NCI-H128 (cell line): ENCODE results near the gene ABCC1.
"Not testable (repeated sequence)": the region's sequence is repeated elsewhere in the genome, so short reads cannot be mapped to it uniquely, and the experiment has no call there.

Experiments used
- DNase-seq: peaks from one replicate; lab custom pipeline; 2025; ENCODE audit not compliant: unreplicated experiment; lab: John Stamatoyannopoulos, UW

The ABCC1 gene

DNA sequence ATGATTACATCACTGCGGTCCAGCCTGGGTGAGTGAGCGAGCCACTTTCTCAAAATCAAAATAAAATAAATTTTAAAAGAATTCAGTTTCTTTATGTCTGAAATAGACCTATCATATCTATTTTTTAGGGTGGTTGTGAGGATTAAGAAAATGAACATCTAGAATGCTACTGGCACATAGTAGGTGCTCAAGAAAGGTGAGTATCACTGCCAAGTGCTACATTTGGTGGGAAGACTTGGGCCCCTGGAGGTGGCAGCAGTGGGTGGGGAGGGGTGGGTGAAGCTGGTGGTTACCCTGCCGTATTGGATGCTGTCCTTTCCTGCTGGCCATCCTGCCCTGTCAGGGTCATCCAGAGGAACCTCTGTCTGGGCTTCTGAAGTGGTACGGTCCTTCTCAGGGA, 223.6 kb downstream of the ABCC1 start:
- no peak for DNase-seq

DNA sequence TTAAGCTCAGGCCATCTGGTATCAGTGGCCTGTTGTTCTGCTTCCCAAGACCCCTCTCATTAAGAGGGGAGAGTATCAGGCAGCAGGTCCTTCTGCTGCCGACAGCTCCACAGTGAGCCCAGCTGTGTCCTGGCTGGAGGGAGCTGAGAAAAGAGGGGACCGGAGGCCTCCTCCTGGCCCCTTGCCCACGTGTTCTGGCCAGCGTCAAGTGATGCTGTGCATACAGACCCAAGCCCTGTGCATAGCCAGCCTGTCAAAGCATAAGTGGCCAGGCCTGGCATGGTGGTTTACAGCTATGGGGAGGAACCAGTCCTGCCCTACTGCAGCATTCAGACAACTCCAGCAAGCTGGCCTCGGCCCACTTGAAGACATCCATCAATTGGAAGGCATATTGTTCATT, 225.9 kb downstream of the ABCC1 start:
- no peak for DNase-seq

DNA sequence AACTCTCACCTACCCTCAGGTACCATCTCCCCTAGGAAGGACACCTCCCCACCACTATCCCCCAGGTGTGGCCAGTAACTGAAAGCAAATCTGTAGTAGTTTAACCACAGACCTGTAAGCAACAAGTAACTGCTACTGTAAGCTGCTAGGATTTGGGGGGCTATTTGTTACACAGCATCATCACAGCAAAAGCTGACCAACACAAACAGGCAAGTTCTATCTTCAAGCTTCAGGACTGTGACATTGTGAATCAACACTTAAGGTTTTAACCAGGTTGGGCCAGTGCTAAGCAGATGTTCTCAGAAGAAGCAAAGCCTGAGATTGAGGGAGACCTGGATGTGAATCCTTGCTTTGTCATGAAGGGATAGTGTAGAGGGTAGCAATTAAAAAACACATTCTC, 226.9 kb downstream of the ABCC1 start:
- DNase-seq, result no peak

DNA sequence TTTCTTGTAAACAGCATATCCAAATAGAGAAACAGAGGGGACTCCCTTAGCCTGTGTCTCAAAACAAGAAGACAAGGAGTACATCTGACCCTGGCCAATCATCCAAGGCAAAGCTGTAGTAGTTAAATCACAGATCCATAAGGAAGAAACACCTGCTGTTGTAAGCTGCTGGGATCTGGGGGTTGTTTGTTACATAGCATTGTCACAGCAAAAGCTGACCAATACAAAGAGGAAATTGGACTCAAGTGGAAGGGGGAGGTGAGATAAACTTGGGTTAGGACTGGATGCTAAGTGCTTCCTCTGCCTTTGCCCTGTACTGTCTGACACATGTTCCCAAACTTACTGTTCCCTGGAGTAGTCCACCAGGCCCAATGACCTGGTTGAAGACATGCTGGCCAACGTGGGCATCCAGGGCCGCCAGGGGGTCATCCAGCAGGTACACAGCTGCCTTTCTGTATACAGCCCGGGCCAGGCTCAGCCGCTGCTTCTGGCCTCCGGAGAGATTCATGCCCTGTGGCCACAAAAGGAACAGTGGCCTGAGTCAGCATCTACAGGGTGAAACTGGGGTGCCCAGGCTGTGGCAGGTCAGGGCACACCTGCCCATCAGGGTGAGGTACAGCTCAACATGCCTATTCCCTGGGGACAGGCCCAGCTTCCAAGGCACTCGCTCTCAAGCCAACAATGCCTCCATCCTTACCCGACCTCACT, 229.2 kb downstream of the ABCC1 start:
- no peak for DNase-seq

DNA sequence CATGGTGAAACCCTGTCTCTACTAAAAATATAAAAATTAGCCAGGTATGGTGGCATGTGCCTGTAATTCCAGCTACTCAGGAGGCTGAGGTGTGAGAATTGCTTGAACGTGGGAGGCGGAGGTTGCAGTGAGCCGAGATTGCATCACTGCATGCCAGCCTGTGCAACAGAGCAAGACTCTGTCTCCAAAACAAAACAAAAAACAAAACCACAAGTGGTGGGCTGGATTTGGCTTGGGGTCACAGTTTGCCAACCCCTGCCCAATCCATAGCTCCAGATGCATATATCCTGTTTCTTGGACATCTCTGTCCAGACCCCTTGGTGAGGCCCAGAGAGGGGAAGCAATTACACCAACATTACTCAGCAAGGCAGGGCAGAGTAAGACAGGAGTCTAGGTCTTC, 232.3 kb downstream of the ABCC1 start:
- DNase-seq, result not testable (repeated sequence)

DNA sequence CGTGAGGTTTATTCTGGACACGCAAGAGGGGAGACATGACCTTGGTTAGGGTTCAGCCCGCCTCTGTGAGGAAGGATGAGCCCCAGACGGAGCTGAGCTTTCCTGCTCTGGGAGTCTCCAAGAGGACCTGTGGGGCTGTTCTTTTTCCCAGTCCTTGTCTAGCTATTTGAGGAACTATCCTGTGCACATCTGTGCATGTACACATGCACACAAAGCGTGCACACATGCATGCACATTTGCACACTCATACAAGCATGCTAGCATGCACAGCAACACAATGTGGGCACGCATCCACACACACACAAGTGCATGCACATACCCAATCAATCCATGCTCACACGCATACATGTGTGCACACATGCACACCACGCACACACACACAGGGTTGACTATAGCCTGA, 233.5 kb downstream of the ABCC1 start:
- DNase-seq, result no peak

DNA sequence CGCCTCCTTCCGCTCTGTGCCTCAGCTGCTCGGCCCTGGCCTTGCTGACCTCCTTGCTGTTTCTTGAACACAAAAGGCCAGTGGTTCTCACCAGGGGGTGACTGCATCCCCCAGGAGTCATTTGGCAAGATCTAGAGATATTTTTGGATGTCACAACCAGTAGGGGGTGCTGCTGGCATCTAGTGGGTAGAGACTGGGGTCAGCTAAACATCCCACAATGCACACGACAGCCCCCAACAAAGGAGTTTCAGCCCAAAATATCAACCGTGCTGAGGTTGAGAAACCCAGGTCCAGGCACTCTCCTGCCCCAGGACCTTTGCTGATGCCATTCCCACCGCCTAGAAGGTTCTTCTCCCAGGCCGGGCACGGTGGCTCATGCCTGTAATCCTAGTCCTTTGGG, 234.1 kb downstream of the ABCC1 start:
- no peak for DNase-seq

DNA sequence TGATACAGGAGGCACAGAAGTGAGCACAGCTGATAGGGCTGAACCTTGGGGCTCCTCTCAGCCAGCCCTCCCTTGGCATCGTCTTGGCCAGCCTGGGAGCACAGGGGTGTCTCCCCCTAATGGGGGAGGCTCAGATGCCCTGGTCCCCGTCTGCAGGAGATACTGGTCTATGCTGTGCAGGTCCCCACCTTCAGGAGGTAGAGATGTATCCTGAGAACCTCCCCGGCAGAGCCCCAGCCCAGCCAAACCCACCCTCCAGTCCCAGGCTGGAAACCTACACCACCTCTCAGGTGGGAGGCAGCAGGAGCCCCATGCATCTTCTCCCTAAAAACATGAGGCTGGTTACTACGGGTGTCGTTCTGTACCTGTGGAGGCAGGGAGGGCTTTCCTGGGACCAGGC, 235.2 kb downstream of the ABCC1 start:
- DNase-seq, result no peak

DNA sequence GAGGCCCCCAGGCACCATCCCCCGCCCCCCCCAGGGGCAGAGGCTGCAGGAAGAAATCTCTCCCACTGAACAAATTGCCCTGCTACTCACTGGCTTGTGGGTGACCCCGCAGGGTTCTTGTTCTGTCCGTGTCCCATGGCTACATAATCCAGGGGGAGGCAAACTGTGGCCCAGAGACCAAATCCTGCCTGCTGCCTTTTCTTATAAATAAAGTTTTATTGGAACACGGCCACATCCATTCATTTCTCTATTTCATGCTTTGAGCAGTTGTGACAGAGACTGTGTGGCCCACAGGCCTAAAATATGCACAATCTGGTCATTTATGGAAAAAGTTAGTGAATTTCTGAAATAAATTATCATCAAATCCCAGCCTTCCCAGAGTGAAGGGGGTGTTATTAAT, 235.7 kb downstream of the ABCC1 start:
- DNase-seq, result no peak

DNA sequence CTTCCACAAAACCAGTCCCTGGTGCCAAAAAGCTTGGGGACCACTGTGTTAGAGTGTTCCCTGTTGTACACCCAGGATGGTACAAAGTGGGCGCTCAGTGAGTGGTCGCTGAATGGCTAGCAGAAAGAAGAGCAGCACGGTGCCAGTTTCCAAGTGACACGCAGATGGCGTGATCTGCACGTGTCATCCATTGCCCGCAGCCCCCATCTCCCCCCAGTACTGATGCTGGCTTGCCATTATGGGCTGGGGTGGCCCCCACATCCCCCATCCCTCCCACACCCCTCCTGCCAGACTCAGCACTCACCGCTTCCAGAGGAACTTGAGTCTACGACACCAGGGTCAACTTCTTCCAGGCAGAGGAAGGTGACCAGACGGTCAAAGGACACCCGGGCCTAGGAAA, 237.4 kb downstream of the ABCC1 start:
- DNase-seq, result no peak

DNA sequence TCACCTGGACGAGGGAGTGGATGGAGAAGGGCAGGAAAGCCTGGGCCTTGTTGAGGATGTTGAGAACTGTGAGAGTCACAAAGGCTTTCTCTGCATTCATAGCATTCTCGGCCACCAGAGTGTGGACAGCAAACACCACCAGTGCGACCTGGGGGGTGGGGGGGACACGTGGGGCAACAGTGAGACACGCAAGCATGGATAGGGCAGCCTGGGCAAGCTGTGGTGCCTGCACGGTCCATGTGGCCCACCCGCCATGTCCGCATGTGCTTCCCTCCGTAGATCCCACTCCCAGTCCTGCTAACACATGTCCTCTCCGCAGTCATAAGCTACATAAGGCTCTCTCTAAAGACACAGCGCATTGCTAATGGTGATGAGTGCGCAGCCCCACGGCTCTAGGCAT, 239.4 kb downstream of the ABCC1 start:
- DNase-seq, result no peak

DNA sequence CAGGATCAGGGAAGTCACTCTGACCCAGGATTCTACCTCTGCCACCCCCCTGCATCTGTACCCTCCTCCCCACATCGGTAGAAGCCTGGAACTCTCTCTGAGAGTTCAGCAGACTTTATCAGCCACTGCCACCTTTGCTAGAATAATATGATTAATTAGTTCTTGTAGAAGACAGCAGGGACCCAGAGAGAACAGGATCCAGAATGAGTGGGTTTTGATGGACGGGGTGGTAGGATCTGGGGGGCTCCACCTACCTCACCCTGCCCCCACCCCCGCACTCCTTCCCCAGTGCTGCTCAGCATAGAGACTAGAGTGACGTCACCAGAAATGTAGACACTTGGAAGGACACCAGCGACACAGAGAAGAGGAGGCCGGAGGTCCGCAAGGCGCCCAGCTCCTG, 240.4 kb downstream of the ABCC1 start:
- DNase-seq, result no peak

DNA sequence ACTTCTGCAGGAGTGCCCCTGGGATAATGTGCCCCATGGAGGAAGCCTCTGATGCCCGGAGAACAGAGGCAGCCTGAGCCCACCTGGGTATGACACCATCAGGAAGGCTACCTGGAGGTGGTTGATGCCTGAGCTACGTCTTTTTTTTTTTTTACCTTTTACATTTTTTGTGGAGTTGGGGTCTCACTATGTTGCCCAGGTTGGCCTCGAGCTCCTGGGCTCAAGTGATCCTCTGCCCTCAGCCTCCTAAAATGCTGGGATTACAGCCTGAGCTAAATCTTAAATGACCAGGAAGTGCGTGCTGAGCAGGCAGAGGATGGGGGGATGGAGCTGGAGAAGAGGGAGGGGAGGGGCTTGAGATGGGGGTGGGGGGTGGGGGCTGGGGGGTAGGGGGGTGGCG, 241.1 kb downstream of the ABCC1 start:
- no peak for DNase-seq

DNA sequence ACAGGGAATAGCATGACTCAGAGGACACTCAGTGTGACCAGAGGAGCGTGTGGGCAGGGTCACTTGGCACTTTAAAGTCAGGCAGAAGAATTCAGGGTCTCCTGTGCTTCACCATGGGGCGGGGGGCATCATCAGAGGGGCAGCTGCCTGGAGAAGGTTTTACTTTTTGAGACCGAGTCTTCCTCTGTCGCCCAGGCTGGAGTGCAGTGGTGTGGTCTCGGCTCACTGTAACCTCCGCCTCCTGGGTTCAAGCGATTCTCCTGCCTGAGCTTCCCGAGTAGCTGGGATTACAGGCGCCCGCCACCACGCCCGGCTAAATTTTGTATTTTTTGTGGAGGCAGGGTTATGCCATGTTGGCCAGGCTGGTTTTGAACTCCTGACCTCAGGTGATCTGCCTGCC, 241.6 kb downstream of the ABCC1 start:
- DNase-seq, result not testable (repeated sequence)

DNA sequence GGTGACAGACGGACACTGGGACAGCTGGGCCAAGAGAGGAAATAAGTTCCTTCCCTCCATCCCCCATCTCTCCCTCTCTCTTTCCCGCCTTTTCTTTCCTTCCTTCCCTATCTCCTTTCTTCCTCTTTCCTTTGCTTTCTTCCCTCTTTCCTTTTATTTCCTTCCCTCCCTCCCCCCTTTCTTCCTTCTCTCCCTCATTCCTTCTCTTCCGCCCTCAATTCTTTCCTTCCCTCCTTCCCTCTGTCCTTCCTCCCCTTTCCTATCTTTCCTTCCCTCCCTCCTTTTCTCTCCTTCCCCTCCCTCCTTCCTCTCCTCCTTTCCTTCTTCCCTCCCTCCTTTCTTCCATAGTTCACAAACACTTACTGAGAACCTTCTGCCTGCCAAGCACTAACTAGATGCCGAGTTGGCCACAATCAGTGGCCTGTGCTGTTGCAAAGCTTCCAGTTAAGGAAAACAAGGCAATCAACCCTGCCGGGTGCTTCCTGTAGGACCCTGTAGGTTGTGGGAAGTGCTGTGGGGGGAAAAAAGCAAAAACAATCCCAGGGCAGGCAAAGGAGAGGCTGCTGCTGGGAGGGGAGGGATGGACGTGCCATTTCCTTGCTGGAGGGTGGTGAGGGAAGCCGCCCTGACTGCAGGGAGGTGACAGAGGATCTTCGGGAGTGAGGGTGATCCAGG, 242.2 kb downstream of the ABCC1 start:
- DNase-seq, result no peak
